Activated T-cell treated with anti-CD3 and anti-CD28 coated beads, Interleukin-2, amount 50 U/mL, for 72 hours (primary cell): ENCODE data around the gene MAML3. TPM values are rescaled to one million over a fixed set of nuclear protein-coding genes. Genes with fewer than 3 reads are reported as not detected.

Experiments used
- ATAC-seq, 2 donors: fragments of 150-1000 bp; cut with Tn5 transposase; replicated peaks in 1 of 2; 2 replicates each; pipeline ENCODE4 v1.10.0; 2021; ENCODE audit warnings: moderate library complexity in 2 of 2, mild to moderate bottlenecking in 1 of 2
- DNase-seq, 2 donors: peaks; one replicate each; pipeline ENCODE4 v3.0.0; 2021 to 2022; ENCODE audit warnings: mixed read lengths in 1 of 2
- H3K27ac Mint-ChIP-seq: one replicate; pipeline ENCODE4 v1.8.0; 2022; ENCODE audit warnings: mild to moderate bottlenecking, moderate library complexity, mixed read lengths
- H3K27me3 Mint-ChIP-seq: one replicate; pipeline ENCODE4 v1.8.0; 2022; ENCODE audit warnings: low read depth, mixed read lengths
- H3K36me3 Mint-ChIP-seq, 2 donors: one replicate each; pipeline ENCODE4 v1.8.0; 2022; ENCODE audit warnings: mixed read lengths in 2 of 2, mild to moderate bottlenecking in 1 of 2; ENCODE audit not compliant: insufficient read depth in 2 of 2
- H3K4me1 Mint-ChIP-seq: one replicate; pipeline ENCODE4 v1.8.0; 2022; ENCODE audit warnings: low read depth, mixed read lengths
- H3K4me3 Mint-ChIP-seq, 2 donors: one replicate each; pipeline ENCODE4 v1.8.0; 2022; ENCODE audit warnings: mild to moderate bottlenecking in 2 of 2, mixed read lengths in 2 of 2, moderate library complexity in 2 of 2
- H3K9me3 Mint-ChIP-seq, 2 donors: one replicate each; pipeline ENCODE4 v1.8.0; 2022; ENCODE audit warnings: mixed read lengths in 2 of 2
- total RNA-seq, 2 donors: library from RNA; stranded (reverse); gene quantifications; one replicate each; pipeline ENCODE4 v1.2.3, GENCODE V29; 2022

Gene MAML3
- total RNA-seq, 2 donors from 2014 or later = 5.3 to 5.5 TPM

DNA sequence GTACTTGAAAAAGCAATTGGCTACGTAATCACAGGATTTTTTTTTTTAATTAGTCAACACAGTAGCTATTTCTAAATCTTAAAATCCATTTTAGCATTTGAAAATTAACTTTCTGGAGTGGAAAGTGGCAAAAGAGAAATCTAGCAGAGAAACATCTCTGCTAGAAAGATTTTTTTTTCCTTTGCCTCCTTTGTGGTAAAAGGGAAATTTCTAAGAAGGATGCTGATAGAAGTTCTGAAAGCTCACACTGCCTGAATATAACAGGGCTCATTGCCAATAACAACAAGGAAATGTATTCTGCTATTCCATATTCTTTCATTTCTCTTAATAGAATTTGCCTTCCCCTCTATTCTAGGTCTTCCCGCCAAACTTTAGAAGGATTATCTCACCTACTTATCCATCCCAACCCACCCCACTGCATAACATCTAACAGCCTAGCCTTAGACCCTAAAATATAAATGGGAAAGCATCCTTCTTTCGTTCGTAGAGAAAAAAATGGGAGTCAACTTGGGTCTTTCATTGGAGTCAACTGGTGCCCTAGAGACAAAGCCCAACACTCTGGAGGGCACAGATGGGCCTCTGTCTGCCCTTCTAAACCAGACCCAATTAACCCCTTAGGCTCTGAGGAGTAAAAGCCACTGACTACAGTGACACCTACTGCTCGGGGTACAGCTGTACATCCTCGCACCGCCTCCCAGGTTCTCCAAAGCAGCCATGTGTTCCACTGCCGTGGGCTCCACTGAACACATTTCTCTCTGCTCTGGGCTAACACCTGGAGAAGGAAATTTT lies 103.9 kb downstream of the MAML3 start:
- no peaks in the 10 kb centered on the region for H3K36me3 Mint-ChIP-seq
- peak overlapping the region; percentile 89 to 94 for H3K4me3 Mint-ChIP-seq
- H3K27ac Mint-ChIP-seq = peak overlapping the region; percentile 9
- H3K27me3 Mint-ChIP-seq = peaks cover 17% of the 10 kb centered on the region
- H3K9me3 Mint-ChIP-seq = no peaks in the 10 kb centered on the region
- ATAC-seq (peak; percentile 59 to 72), DNase-seq (peak; percentile 26 to 28)
- H3K4me1 Mint-ChIP-seq = peaks cover 61% of the 10 kb centered on the region

DNA sequence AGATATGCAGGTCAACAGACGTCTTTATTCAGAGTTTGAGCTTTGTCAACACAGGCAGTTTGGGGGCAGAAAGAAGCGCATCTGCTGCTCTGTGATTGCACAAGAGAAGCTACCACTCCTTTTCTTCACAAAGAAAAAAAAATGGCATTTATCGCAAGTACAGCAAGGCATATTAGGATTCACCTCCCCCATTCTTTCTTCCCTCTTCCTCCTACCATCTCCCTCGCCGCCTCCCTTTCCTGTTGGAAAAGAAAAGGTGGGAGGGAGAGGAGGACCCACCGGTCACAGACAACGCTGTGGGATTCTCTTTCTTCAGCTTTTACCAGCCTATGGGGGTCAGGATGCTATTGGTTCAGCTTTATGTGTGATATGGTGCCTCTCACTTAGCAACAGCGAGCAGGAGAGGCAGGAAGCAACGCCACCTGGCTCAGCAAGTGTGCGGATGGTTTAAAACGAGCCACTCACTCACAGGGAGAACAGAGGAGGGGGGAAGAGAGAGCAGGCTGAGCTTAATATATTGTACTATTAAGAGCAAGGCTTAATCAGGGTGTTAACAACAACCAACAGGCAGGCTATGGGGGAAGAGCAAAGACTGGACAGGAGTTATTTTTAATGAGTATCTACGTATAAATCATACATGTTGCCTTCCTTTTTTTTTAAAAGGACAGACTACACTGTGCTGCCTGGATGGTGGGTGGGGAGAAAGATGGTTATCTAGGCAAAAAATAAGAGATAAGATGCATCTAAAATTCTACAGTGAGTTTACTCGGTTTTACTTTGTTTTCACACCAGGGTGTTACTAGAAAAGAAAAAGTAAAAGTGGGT lies 104.7 kb downstream of the MAML3 start:
- peak overlapping the region; percentile 89 to 94 for H3K4me3 Mint-ChIP-seq
- ATAC-seq = peak; percentile 81 to 87
- H3K9me3 Mint-ChIP-seq = no peaks in the 10 kb centered on the region
- H3K27me3 Mint-ChIP-seq = peaks cover 17% of the 10 kb centered on the region
- H3K36me3 Mint-ChIP-seq = no peaks in the 10 kb centered on the region
- peak; percentile 47 to 49 for DNase-seq
- peaks cover 54% of the 10 kb centered on the region for H3K4me1 Mint-ChIP-seq
- H3K27ac Mint-ChIP-seq = peak overlapping the region; percentile 9

DNA sequence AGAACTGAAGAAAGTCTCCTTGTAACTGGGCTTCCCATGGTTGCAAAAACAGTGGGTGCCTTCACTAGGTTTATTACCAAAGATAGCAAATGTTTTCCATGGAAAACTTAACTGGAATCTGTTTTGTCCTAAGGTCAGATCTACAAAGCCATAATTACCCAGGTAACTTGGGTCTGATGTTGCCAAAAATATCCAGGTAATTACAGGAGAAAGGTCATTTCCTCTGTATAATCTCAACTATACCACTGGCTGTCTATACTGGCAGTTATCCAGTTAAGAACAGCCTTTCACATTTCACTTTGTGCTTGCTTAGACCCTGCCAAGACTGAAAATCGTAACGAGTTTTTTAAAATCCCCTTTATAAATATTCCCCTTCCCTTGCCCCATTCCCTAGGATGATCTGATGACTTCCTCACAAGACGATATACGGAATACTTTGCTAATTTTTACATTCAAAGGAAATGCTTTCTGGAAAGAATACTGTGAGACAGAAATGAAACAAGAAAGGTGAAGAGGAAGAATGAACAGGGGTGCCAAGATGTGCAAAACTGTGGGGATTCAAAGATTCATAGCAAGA lies 105.5 kb downstream of the MAML3 start:
- H3K36me3 Mint-ChIP-seq = no peaks in the 10 kb centered on the region
- DNase-seq (no peak), ATAC-seq (no peak)
- no peaks in the 10 kb centered on the region for H3K9me3 Mint-ChIP-seq
- H3K27me3 Mint-ChIP-seq = peaks cover 17% of the 10 kb centered on the region
- peaks cover 46% of the 10 kb centered on the region for H3K4me1 Mint-ChIP-seq
- peak overlapping the region; percentile 89 to 94 for H3K4me3 Mint-ChIP-seq
- no peak overlapping the region for H3K27ac Mint-ChIP-seq

DNA sequence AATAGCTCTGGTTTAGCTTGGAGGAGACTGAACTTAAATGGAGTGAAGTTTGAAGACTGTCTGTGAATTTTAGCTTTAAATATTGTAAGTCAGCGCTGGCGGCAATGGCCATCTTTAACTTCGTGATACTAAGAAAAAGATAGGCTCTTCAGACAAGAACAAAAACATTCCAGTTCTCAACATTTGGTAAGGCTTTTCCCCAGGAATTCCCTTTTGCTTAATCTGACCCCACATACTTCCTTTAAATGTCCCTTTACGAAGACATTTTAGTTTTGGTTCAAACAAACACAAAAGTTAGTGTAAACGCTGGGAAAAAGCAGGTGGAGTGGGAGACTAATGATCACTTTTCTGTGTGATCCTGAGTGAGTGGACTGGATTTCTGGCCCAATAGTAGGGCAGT lies 106.2 kb downstream of the MAML3 start:
- ATAC-seq (no peak), DNase-seq (no peak)
- Mint-ChIP-seq H3K27ac (no peak overlapping the region), H3K4me3 (no peak overlapping the region), H3K36me3 (no peaks in the 10 kb centered on the region), H3K27me3 (peaks cover 12% of the 10 kb centered on the region), H3K9me3 (peaks cover 0 to 1% of the 10 kb centered on the region in 2 donors), H3K4me1 (peaks cover 39% of the 10 kb centered on the region)

DNA sequence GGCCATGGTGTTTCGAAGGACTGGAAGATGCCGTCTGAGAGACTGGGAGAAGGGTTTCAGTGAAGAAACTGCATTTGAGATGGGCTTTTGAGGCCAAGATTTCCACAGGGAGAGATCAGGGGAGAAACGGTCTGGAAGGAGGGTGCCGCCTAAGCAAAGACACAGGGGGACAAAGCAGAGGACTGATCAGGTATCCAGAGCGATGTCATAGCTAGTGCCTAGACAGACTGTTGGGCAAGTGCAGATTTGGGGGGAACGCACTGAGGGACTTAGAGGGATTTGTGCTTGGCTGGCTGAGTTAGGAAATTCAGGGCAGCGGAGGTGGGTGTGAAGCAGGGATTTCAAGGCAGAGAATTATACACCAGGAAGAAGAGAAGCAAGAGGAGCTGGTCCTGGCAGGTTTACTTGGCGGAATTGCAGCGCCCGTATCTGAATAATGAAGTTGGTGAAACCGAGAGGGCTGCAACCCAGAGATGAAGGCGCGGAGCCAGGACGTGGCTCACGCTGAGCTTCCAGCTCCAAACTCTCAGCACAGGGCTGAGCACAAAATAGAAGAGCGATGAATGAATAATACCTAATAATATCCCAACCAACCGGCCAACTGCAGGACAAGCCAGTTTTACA lies 106.9 kb downstream of the MAML3 start:
- no peak for DNase-seq
- H3K4me1 Mint-ChIP-seq = peaks cover 36% of the 10 kb centered on the region
- ATAC-seq = no peak
- no peaks in the 10 kb centered on the region for H3K36me3 Mint-ChIP-seq
- H3K27me3 Mint-ChIP-seq = peaks cover 12% of the 10 kb centered on the region
- H3K9me3 Mint-ChIP-seq = peaks cover 0 to 1% of the 10 kb centered on the region in 2 donors
- H3K27ac Mint-ChIP-seq = no peak overlapping the region
- H3K4me3 Mint-ChIP-seq = no peak overlapping the region

DNA sequence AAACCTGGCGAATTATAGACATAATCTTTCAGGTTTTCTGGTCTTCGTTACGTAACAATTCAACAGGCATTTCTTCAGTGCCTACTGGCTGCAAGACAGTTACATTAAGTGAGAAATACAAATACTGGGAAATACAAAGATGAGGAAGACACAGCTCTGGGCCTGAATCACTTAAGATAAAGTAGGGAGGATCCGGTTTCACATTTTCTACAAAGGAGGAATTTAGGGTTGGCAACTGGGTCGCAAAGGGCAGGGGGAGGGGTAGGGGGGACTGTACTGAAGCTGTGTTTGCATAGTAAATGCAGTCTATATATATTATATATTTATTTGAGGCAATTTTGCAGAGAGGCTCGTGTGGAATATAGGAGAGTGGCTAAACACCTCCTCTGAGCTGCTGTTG lies 107.4 kb downstream of the MAML3 start:
- Mint-ChIP-seq H3K36me3 (no peaks in the 10 kb centered on the region), H3K4me3 (no peak overlapping the region), H3K4me1 (peaks cover 36% of the 10 kb centered on the region), H3K9me3 (peaks cover 0 to 1% of the 10 kb centered on the region in 2 donors), H3K27me3 (peaks cover 12% of the 10 kb centered on the region), H3K27ac (no peak overlapping the region)
- DNase-seq (no peak), ATAC-seq (no peak)

DNA sequence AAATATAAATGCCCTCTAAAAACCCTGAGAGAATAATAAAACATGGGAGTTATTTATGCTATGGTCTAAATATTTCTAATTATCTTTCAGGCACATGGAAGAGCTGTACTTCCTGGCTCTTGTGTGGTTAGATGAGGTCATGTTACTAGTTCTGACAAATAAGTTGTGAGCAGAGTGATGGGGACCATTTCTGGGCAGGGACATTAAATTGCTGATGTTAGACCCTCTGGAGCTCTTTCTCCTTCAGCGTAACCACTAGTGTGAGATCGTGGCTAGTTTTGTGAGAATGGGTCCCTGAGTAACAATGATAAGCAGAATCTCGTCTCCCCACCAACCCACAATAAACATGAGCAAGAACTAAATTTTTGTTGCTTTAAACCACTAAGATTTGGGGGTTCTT lies 108.0 kb downstream of the MAML3 start:
- no peak for ATAC-seq
- H3K4me1 Mint-ChIP-seq = peaks cover 35% of the 10 kb centered on the region
- no peaks in the 10 kb centered on the region for H3K36me3 Mint-ChIP-seq
- no peak overlapping the region for H3K27ac Mint-ChIP-seq
- H3K4me3 Mint-ChIP-seq = no peak overlapping the region
- DNase-seq = no peak
- peaks cover 0 to 1% of the 10 kb centered on the region in 2 donors for H3K9me3 Mint-ChIP-seq
- peaks cover 12% of the 10 kb centered on the region for H3K27me3 Mint-ChIP-seq

DNA sequence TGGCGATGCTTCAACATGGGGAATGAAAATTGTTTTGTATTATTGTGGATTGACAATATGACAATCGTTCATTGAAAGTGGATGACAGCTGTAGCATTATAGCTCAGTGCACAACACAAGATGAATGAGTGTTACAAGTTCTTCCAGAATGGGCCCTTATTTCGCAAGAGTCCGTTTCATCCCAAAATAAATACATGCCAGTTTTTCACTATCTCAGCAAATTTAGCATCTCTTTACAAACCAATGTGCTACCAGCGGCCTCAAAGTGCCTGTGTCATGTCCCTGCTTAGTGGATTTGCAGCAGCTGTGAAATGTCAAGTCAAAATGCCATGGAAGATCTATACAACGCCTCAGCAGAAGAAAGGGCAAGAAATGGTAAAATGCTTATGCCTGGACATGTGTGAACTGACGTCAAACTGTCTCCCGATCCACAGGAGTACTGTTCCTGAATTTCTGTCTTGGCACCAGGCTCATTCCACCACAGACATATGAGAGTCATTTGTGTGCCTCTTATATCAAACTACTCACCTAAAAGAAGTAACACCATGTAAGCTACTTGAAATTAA lies 109.6 kb downstream of the MAML3 start:
- no peak for DNase-seq
- Mint-ChIP-seq H3K27me3 (peaks cover 12% of the 10 kb centered on the region), H3K4me3 (no peak overlapping the region), H3K9me3 (peaks cover 0 to 1% of the 10 kb centered on the region in 2 donors), H3K4me1 (peaks cover 20% of the 10 kb centered on the region), H3K36me3 (no peaks in the 10 kb centered on the region), H3K27ac (peak overlapping the region; percentile 33)
- ATAC-seq = no peak

DNA sequence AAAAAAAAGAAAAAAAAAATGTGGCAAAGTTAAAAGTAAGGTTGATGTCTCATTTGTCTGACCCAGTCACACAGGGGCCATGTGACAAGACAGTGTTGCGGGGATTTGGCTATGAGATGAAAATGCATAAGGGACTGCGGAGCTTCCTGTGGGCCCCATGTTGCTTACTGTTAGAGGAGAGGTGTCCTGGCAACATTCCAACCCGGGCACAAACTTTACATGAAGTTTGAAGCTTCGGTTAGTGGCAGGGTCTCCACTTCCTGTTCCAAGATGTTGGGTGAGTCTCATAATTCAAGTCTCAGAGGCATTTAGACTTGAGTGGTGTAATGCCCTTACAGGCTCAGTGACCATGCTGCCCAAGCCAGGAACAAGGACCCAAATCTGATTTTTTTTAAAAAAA lies 111.3 kb downstream of the MAML3 start:
- Mint-ChIP-seq H3K27me3 (peaks cover 9% of the 10 kb centered on the region), H3K9me3 (peaks cover 0 to 1% of the 10 kb centered on the region in 2 donors), H3K4me1 (peaks cover 13% of the 10 kb centered on the region), H3K27ac (no peak overlapping the region), H3K4me3 (no peak overlapping the region), H3K36me3 (no peaks in the 10 kb centered on the region)
- DNase-seq (no peak), ATAC-seq (no peak)

DNA sequence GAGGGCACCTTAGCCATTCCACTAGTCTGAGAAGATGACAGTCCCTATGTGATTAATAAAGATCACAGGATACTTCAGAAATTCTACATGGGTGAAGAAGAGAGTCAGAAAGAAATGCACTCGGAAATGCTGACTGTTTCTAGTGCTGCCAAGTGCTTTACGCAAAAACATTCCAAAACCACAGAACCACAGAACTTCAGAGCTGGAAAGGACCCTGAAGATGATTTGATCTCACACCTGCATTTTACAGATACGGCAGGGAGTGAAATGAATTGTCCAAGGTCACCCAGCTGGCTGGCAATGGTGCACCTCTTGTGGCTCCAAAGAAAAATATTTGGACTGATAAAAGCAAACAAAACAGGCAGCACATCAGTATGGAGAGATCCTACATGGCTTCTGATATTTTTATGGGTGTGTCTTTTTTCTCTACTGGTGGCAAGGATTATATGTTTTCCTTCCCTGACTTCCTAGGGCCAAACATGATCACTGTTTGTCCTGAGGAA lies 115.9 kb downstream of the MAML3 start:
- H3K9me3 Mint-ChIP-seq = peaks cover 0 to 1% of the 10 kb centered on the region in 2 donors
- peak in 1 of 2 donors; percentile 32 for ATAC-seq
- no peak overlapping the region for H3K27ac Mint-ChIP-seq
- H3K4me3 Mint-ChIP-seq = no peak overlapping the region
- no peaks in the 10 kb centered on the region for H3K27me3 Mint-ChIP-seq
- no peak for DNase-seq
- H3K36me3 Mint-ChIP-seq = no peaks in the 10 kb centered on the region
- H3K4me1 Mint-ChIP-seq = peaks cover 14% of the 10 kb centered on the region

DNA sequence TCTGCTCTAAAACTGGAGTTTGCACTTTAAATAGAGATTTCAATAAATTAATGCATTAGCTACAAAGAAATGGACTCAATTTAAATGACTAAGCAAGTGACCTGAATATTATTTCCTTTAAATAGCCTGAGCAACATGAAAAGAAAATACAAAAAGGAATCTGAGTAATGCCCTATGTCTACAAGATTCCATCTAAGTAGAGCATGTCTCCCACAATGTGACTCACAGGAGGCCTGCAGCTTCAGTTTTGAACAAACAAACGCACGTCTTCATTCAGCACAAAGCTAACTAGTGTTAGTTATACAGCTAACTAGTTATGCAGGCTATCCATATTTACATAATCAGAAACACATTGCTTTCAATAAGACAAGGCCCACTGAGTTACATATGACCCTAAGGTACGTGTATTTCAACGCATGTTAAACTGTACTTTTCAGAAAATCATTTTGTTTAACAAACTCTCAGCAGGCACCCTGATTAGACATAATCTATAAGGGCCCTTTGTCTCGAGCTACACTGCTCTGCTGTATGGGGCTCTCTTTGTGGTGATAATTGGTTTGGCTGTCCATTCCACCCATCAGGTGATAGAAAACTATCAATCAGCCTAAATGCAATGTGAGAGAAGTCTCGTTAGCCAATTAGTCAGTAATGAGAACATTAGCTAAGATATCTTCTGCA lies 116.5 kb downstream of the MAML3 start:
- no peaks in the 10 kb centered on the region for H3K9me3 Mint-ChIP-seq
- DNase-seq (no peak), ATAC-seq (peak; percentile 45 to 62)
- H3K4me3 Mint-ChIP-seq = peak overlapping the region in 1 of 2 donors; percentile 43
- H3K4me1 Mint-ChIP-seq = peaks cover 14% of the 10 kb centered on the region
- no peaks in the 10 kb centered on the region for H3K27me3 Mint-ChIP-seq
- no peaks in the 10 kb centered on the region for H3K36me3 Mint-ChIP-seq
- no peak overlapping the region for H3K27ac Mint-ChIP-seq

DNA sequence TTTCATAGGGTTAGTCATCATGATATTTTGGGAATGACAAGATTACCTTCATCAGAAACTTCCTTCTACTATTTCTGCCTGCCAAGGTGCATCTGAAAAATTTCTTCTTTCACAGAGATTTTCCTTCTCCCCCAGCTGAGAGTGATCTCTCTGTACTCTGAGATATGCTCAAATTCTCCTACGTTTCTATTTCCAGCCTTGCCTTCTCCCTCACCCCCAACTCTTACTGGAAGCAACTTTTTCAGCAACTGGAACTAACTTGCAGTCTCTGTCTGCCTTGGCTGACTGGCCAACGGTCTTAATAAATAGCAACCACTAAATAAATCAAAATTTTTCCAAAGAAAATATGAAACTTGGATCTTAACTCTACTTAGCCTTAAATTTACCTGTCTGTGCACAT lies 122.3 kb downstream of the MAML3 start:
- H3K9me3 Mint-ChIP-seq = no peaks in the 10 kb centered on the region
- H3K4me3 Mint-ChIP-seq = no peak overlapping the region
- H3K36me3 Mint-ChIP-seq = no peaks in the 10 kb centered on the region
- peaks cover 13% of the 10 kb centered on the region for H3K27me3 Mint-ChIP-seq
- DNase-seq (no peak), ATAC-seq (no peak)
- H3K27ac Mint-ChIP-seq = no peak overlapping the region
- no peaks in the 10 kb centered on the region for H3K4me1 Mint-ChIP-seq
